EH (cell line): Measurements from ENCODE around the gene HSD17B8.
A peak's percentile ranks its signal among the peaks of the same experiment; 100 is the strongest.

Experiments
- DNase-seq: peaks from one replicate; pipeline ENCODE4 v3.0.0-alpha.2; 2015; ENCODE audit warnings: low read depth

HSD17B8 gene

DNA sequence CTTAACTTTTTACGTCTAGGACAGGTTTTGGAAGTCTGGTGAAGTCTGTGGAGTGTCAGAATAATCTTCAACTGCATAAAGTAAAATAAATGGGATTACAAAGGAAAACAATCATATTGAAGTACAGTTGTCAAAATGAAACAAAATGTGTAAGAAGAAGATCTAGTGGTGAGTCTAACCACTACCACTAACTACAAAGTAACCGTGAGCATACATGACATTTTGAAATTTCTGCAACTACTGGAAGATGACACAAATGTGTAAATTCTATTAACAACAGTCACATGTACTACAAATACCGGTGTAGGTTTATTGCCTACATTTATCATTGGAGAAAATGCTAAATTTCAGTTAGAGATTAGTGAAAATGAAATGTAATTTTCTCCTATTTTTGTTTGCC is 37.5 kb downstream of the HSD17B8 start:
- no peak for DNase-seq

DNA sequence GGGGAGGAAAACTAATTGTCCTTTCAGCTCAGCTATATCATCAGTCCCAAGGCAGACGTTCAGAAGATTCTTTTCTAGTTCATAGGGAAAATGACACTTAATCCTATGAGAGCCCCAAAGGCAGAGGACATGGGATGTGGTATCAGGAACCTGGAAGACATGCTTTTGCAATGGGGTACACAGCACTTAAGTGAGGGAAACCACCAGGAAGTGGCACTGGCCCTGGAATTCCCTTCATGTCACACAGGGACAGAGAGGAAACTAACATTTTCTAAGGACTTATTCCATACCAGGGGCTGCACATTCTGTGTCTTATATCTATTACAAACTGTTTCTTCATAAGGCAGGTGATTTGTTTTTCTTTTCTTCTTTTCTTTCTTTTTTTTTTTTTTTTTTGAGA is 39.0 kb downstream of the HSD17B8 start:
- no peak for DNase-seq

DNA sequence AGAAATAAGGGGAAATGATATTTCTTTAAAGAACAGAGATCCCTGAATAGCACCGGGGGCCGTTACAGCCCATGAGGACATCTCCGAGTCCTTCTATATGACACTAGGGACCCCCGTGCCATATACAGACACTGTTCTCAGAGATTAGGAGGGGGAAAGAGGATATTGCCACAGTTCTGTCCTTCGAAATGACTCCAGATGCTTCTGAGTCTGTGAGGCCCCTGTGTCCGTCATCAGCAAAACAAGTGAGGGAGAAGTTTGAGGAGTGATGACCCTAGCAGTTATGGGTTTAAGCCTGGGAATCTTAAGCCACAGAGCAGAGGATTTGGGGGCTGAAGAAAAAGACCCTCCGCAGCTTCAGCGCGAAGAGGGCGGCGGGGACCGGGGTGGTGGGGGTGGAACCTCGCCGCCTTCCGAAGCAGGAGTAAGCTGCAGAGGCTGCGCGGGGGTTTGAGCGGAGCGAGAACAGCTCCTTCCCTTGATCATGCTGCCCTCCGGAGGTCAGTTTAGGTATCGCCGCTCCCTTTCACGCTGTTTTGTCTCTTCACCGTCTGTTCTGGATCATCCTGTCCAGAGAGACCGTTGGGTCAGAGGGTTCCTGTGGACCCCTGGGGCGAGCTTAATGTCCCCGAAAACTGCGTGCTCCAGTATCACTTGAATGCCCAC is 43.7 kb downstream of the HSD17B8 start:
- DNase-seq = peak; percentile 87

DNA sequence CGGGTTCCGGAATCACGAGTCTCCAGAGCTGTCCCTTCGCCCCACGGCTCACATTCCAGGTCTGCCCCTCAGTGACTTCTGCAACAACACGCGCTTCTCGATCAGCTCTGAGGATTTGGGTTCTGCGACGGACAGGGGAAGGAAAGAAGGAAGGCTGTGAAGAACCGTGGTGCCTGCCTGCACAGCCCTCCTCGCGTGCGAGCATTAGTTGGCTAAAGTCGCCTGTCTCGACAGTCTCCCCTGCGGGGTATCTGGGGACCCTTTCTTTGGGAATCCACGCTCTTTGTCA is 44.1 kb downstream of the HSD17B8 start:
- DNase-seq = peak; percentile 65

DNA sequence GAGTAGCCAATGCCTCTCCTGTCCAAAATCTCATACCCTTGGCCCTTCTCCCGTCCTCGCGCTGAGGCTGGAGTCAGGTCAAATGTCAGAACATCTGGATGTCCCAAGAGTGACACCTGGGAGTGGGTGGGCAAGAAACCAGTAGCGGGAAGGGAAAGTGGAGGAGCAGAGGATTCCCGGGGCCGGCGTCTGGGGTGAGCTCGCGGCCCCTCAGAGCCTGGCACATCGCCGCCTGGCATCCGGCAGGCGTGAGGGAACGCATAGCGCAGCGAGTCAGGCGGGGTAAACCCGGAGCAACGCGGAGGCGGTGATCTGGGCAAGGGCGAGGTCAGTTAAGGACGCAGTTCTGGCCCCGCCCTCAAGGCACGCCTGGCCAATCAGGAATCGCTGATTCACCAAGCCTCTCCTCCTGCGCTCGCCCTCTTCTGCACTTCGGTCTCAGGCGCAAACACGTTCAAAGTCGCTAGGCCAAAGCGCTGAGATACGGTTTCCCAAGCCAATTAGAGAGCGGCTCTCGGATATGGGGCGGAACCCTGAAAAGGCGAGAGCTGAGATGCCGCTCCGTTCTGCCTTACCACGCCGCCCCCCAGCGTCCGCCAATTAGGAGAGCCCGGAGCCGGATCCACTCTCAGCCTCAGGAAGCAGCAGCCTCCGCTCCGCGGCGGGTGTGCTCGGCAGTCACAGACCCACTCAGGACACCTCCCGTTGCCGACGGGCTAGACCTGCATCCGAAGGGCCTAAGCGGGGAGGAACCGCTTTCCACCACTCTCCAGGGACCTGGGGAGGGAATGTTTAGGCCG is 44.7 kb downstream of the HSD17B8 start:
- DNase-seq = peak; percentile 100

DNA sequence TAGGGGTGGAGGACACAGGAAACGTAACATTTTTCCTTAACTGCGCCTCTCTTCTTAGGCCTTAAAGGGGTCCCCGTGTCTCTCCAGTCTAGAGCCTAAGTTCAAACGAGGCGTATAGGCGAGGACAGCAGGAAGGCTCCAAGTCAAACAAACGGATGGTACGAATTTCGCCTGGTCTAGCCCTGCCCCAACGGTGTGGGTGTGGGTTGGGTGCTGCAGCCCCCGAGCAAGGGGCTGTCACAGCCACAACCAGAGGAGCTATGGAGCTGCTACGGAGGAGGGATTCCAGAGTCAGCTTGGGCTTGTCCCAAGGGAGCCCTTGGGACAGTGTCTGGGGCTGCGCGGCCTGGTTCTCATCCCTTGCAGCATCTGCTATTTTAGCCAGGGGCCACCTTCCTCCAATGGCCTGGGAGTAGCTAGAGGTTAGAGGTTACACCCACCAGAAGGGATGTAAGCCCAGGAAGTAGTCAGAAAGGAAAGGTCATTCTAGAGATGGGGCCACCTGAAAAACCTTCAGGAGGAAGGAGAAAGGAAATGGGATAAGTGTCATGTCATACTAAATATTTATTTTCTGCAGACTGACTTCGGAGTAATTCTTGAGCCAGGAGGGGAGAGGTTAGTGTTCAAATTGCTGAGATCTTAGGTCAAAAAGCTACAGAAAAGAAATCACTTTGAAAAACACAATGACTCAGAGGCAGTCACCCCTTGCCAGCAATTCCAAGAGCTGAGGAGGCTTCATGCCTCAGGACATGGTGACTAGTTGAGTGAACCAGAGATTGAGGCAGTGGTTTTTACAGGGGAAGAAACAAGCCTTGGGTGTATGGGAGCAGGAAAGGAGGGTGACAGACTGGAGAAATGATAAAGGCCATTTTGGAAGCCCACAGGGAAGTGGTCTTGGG is 45.5 kb downstream of the HSD17B8 start:
- peak; percentile 96 for DNase-seq

DNA sequence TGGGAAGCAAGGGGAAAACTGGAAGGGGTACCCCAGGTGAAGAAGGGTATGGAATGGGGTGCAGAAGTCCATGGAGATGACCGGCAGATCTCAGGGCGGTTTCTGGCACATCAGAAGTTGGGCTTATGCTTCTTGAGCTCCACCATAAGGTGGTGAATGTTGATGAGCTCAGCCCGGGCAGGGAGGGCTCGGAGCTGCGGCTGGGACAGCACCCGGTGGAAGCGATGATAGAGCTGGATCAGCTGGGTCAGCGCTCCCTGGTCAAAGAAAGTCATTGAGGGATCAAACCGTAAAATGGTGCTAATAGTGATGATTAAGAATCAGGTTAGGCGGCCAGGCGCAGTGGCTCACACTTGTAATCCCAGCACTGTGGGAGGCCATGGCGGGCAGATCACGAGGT is 46.3 kb downstream of the HSD17B8 start:
- no peak for DNase-seq

DNA sequence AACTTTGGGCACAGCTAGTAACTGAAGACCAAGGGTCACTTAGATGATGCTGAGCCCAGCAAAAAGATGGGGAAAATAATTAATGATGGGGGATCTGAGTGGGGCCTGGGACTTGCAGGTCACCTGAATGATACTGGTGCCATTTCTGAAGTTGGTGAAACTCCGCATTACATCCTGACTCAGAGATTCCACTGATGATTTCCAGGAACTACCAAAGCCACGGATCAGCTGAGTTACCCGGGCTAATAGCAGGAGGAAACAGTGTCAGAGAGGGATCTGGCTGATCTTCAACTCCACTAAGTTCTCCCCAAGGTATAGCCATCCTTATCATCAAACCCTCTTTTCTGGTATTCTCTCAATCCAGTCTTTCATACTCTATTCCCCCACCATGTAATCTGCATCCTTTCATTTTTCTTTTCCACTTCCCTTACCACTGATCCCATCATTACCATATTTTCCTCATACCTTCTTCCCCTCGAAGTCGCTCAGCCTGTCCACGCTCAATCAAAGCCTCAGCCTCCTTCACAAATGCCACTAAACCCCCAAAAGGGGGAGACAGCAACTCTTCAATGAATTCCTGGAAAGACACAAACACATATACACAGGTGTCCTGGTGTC is 47.0 kb downstream of the HSD17B8 start:
- DNase-seq = peak; percentile 57

DNA sequence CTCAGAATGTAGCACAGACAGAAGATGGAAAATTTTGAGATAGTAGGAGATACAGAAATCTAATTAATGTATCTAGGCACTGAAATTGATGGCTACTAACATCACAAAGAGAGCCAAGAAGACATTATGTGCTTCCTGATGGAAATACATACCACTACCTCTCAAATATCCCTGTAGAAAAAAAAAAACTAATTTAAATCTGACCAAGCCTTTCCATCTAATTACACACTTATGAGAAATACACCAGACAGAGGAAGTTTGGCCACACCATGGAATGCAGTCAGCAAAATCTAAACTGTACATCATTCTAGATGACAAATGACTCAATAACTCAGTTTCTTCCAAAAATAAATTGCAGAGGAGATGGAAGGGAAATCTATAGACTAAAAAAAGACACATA is 48.3 kb downstream of the HSD17B8 start:
- peak; percentile 83 for DNase-seq

DNA sequence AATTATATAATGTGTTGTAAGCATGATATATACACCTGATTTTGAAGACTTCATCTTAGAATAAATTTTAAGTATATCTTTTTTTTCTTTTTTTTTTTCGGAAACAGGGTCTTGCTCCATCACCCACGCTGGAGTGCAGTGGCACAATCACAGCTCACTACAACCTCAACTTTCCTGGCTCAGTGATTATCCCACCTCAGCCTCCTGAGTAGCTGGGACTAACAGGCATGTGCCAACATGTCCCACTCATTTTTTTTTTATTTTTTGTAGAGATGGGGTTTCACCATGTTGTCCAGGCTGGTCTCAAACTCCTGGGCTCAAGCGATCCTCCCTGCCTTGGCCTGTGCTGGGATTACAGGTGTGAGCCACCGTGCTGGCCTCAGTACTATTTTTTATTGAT is 50.1 kb downstream of the HSD17B8 start:
- DNase-seq = no peak
